NCI-H82 treated with DMSO at 0.1 percent for 48 hours (cell line): Measurements from ENCODE around the gene RBM26.

Experiments used
- DNase-seq: peaks from one replicate; lab custom pipeline; 2025; ENCODE audit not compliant: unreplicated experiment; lab: John Stamatoyannopoulos, UW

Gene RBM26

DNA sequence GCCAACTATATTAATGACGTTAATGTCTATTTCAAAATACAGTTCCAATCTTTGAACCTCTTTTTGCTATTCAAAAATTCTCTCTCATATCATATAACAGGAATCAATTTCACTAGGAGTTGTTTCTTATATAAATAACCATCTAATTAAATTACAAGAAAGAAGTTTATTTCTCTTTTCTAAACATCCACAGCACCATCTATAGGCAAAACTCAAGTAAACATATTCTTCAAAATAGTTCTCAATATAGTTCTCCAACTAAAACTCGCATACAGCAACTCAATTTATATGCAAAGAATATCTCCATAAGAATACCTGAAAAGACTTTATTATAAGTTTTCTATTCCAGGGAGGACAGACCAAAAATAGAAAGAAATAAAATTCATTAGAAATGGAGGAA is 65.6 kb downstream of the RBM26 start:
- no peak for DNase-seq

DNA sequence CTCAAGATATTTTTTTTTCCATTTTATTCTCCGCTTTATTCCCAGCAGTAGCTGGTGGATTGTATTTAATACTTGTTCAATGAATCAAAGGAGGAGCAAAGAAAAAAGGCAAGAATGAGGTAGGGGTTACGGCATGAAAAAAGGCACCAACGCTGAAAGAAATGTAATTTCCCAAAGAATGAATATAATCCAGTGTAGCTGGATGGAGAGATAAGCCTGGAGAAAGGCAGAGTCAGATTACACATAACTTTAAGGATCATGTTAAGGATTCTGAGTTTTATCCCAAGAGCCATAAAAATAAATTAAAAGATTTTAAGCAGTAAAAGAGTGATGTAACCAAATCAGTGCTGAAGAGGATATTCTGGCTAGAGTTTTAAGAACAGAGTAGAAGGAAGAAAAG is 67.7 kb downstream of the RBM26 start:
- no peak for DNase-seq

- no peak for DNase-seq
Measured at GRCh38 chr13:79336966-79337365, 69.1 kb downstream of the RBM26 start.

GRCh38 chr13:79328510-79328909 is 77.5 kb downstream of the RBM26 start:
- DNase-seq = no peak

- DNase-seq = no peak
Measured at GRCh38 chr13:79320433-79320832, 85.6 kb downstream of the RBM26 start.

- DNase-seq = no peak
Measured at GRCh38 chr13:79318664-79319063, 87.4 kb downstream of the RBM26 start.

GRCh38 chr13:79317856-79318255 is 88.2 kb downstream of the RBM26 start:
- no peak for DNase-seq

DNA sequence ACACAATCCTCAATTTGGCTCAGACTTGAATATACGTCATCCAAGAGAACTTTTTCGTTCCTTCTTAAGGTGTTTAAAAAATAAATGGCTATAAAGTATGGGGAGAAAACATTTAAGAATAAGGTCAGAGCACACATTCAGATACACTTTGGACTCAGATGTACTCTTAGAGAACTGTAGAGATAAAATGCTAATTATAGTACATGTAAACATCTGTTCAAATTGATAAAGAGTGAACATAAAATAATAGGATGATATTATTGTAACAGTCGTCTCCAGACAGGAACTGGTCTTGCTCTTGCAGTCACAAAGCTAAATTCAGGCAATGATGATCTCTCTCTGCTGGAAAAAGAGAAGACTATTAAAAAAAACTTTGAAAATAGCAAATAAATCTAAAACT is 91.4 kb downstream of the RBM26 start:
- DNase-seq = no peak

DNA sequence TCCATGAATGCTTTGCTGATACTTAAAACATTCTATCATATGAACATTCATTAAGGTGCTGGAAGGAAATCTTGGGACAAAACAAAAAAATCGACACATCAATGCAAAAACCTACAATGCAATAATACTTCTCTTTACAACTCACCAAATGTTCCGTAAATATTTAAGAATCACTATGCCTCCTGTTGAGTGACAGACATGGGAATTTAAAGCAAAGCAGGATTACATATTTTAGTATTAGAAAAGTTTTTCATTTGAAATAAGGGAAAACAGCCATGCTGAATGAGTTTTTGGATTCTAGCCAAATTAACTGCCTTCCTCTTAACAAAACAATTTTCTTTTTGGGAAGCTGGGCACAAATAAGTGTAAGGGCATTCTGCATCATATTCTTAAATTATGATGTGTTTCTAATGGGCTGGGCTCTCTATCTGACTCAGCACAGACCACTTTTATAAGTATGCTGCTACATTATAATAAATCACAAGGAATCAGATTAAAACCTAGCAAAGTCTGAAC is 93.7 kb downstream of the RBM26 start:
- no peak for DNase-seq

DNA sequence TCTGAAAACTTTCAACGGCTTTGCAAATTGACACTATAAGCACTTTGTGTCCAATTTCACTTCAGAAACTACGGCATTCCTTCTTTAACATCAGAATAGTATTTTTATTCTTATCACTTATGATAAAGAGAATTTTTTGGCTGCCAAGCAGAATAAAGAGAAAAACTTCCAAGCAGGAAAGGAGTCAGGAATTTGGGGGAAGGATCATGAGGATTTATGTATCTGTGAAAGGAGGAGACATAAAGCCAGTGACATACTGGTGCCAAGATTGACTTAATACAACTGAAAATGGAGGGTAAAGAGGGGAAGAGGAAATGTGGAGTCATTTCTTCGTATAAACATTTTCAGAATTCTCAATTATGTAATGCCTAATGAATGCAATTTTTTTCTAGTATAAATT is 94.7 kb downstream of the RBM26 start:
- no peak for DNase-seq

- DNase-seq = no peak
Measured at GRCh38 chr13:79309690-79310089, 96.4 kb downstream of the RBM26 start.

GRCh38 chr13:79307866-79308298 is 98.2 kb downstream of the RBM26 start:
- no peak for DNase-seq

DNA sequence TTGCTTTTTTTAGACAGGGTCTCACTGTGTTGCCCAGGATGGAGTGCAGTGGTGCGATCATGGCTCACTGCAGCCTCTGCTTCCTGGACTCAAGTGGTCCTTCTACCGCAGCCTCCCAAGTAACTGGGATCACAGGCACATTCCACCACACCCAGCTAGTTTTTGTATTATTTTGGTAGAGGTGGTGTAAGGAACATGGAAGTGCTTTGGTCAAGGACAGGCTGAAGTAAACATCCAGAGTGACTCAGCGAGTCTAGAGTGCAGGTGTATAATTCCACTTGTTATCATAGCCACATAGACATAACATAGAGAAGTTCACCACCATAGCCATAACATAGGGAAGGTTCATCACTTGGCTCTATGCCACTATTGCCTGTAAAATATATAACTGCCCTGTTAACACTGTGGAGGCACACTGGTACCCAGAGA is 98.6 kb downstream of the RBM26 start:
- DNase-seq = no peak

GRCh38 chr13:79306650-79307049 is 99.4 kb downstream of the RBM26 start:
- no peak for DNase-seq

DNA sequence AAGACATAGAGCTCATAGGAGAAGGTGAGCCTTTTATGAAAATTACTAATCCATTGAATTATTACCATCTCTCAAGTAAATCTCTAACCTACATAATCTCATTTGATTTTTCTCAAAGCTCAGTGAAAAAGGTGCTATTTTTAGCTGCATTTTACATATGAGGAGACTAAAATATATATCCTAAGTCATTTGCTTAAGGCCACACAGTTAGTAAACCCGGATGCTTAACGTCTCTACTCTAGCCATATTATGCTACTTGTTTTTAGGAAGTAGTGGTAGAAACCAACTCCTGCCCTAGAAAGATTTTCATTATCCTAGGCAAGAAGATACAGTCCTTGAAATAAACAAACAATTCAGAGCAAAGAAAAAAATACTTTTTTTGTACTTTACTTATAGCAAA is 108.9 kb downstream of the RBM26 start:
- no peak for DNase-seq

- DNase-seq = no peak
Measured at GRCh38 chr13:79295906-79296706, 109.9 kb downstream of the RBM26 start.

GRCh38 chr13:79290595-79291244 is 115.3 kb downstream of the RBM26 start:
- DNase-seq = peak; percentile 98

- DNase-seq = no peak
Measured at GRCh38 chr13:79289571-79289970, 116.5 kb downstream of the RBM26 start.

DNA sequence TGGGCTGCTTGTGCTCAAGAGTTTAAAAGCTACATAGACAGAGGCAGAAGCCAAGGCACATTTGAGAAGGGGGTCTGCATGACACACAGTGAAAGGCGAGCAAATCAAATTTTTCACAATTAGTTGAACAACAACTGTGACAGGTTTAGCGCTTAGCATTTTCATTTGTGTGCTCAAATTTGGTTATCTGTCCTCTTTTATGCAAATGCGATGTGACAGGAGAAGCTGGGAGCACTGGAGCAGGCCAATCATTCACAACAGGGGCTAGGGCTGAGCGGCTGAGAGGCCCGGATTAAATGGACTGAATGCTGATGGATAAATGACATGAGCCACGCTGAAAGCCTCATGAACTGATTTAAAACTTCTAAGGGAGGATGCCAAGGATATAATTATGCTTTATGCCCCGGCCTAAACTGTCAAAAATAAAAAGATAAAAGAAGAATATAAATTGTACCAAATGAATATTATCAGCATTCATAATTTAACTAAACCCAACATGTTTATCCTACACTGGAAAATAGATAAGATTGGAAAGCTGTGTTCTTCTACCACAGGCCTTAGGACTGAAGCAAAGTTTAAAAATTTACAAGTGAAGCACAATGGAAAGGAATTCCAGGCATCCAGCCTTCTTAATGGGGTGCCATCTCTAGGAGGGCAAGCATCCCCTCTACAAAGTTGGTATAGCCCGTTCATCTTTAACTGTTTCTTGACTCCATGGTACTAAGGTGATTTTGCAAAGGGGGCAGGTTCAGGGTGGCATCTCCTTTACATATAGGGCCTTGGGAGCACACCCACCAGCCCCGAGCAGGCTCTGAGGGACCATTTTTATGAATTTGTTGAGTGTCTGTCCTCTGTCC is 117.9 kb downstream of the RBM26 start:
- DNase-seq = peak; percentile 80

DNA sequence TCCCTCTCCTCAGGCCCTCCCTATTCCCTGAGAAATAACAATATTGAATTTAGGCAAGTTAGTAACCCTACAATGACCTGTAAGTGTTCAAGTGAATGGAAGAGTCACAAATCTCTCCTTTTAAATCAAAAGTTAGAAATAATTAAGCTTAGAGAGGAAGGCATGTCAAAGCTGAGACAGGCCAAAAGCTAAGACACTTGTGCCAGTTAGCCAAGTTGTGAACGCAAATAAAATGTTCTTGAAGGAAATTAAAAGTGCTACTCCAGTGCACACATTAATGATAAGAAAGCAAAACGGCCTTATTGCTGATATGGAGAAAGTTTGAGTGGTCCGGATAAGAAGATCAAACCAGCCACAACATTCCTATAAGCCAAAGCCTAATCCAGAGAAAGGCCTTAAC is 120.9 kb downstream of the RBM26 start:
- DNase-seq = no peak

DNA sequence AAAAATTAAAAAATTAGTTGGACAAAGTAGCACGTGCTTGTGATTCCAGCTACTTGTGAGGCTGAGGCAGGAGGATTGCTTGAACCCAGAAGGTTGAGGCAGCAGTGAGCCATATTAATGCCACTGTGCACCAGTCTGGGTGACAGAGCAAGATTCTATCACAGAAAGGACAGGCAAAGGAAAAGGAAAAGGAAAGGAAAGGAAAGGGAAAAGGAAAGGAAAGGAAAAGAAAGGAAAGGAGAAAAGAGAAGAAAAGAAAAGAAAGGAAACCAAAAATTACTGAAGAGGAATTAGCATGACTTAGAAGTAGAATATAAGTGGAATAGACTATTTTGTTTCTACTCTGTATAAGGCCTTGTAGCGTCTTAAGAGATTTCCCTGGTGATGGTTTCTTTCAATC is 122.3 kb downstream of the RBM26 start:
- DNase-seq = no peak
